HG02763 (cell line): ENCODE results near the gene CFAP61.

Experiments
- ATAC-seq: cut with Tn5 transposase; IDR thresholded peaks from one replicate; pipeline ENCODE4 v1.9.1; 2021; ENCODE audit warnings: mild to moderate bottlenecking, moderate library complexity; ENCODE audit not compliant: unreplicated experiment

CFAP61 gene

GRCh38 chr20:20265210-20265609, 212.9 kb downstream of the CFAP61 start:
- ATAC-seq = no peak

- ATAC-seq = no peak
Measured at GRCh38 chr20:20266552-20266951, 214.2 kb downstream of the CFAP61 start.

GRCh38 chr20:20267685-20268370, 215.5 kb downstream of the CFAP61 start:
- no peak for ATAC-seq

- ATAC-seq = no peak
Measured at GRCh38 chr20:20271271-20271670, 218.9 kb downstream of the CFAP61 start.

- no peak for ATAC-seq
Measured at GRCh38 chr20:20272686-20273085, 220.4 kb downstream of the CFAP61 start.

- no peak for ATAC-seq
Measured at GRCh38 chr20:20273286-20273685, 221.0 kb downstream of the CFAP61 start.

- no peak for ATAC-seq
Measured at GRCh38 chr20:20274821-20275220, 222.5 kb downstream of the CFAP61 start.

GRCh38 chr20:20275636-20276035, 223.3 kb downstream of the CFAP61 start:
- no peak for ATAC-seq

GRCh38 chr20:20276811-20277530, 224.6 kb downstream of the CFAP61 start:
- no peak for ATAC-seq

GRCh38 chr20:20277894-20278335, 225.6 kb downstream of the CFAP61 start:
- ATAC-seq = no peak

- ATAC-seq = no peak
Measured at GRCh38 chr20:20286061-20286460, 233.7 kb downstream of the CFAP61 start.

- ATAC-seq = no peak
Measured at GRCh38 chr20:20289331-20289730, 237.0 kb downstream of the CFAP61 start.

- no peak for ATAC-seq
Measured at GRCh38 chr20:20292472-20292871, 240.1 kb downstream of the CFAP61 start.

- no peak for ATAC-seq
Measured at GRCh38 chr20:20293141-20293540, 240.8 kb downstream of the CFAP61 start.

GRCh38 chr20:20293691-20294385, 241.5 kb downstream of the CFAP61 start:
- ATAC-seq = no peak

- ATAC-seq = no peak
Measured at GRCh38 chr20:20295621-20296498, 243.5 kb downstream of the CFAP61 start.

- ATAC-seq = no peak
Measured at GRCh38 chr20:20297181-20297580, 244.8 kb downstream of the CFAP61 start.

- ATAC-seq = no peak
Measured at GRCh38 chr20:20297752-20298151, 245.4 kb downstream of the CFAP61 start.

GRCh38 chr20:20299904-20300303, 247.6 kb downstream of the CFAP61 start:
- ATAC-seq = no peak

GRCh38 chr20:20303320-20303719, 251.0 kb downstream of the CFAP61 start:
- no peak for ATAC-seq

- no peak for ATAC-seq
Measured at GRCh38 chr20:20303742-20304141, 251.4 kb downstream of the CFAP61 start.
